Activated CD4-positive, alpha-beta T cell treated with anti-CD3 and anti-CD28 coated beads, Interleukin-2, amount 10 ng/mL, durations not matched to agents 7 days and 5 days (primary cell): ENCODE results near the gene SSRP1. TPM values are rescaled to one million over a fixed set of nuclear protein-coding genes. Genes with fewer than 3 reads are reported as not detected.
"Not testable (repeated sequence)": the region's sequence is repeated elsewhere in the genome, so short reads cannot be mapped to it uniquely, and the experiment has no call there.

Experiments used
- CTCF ChIA-PET: fragments of 350-600 bp; sonication (Branson Sonifier 250); formaldehyde crosslinking; loops from one replicate; lab custom pipeline; 2021; ENCODE audit warnings: antibody characterized with exemption; lab: Charles Lee
- POLR2A ChIA-PET: fragments of 350-600 bp; sonication (Branson Sonifier 250); formaldehyde crosslinking; loops from one replicate; lab custom pipeline; 2021; ENCODE audit warnings: antibody characterized with exemption; lab: Charles Lee
- DNase-seq: peaks from one replicate; pipeline ENCODE4 v3.0.0-alpha.2; 2020
- H3K27ac Mint-ChIP-seq: one replicate; pipeline ENCODE4 v1.8.0; 2021; ENCODE audit warnings: mild to moderate bottlenecking, moderate library complexity, mixed read lengths
- H3K27me3 Mint-ChIP-seq: one replicate; pipeline ENCODE4 v1.8.0; 2021; ENCODE audit warnings: mixed read lengths
- H3K36me3 Mint-ChIP-seq: one replicate; pipeline ENCODE4 v1.8.0; 2021; ENCODE audit warnings: low read depth, mixed read lengths
- H3K4me1 Mint-ChIP-seq: one replicate; pipeline ENCODE4 v1.8.0; 2021; ENCODE audit warnings: mixed read lengths
- H3K4me3 Mint-ChIP-seq: one replicate; pipeline ENCODE4 v1.8.0; 2021; ENCODE audit warnings: mild to moderate bottlenecking, moderate library complexity, mixed read lengths
- H3K9me3 Mint-ChIP-seq: one replicate; pipeline ENCODE4 v1.8.0; 2021; ENCODE audit warnings: mixed read lengths
- total RNA-seq, 2 experiments: library from RNA; stranded (reverse); gene quantifications; one replicate each; pipeline ENCODE4 v1.2.3, GENCODE V29; 2021

SSRP1 gene
- total RNA-seq, 2 experiments from 2014 or later, result 165 to 175 TPM

DNA sequence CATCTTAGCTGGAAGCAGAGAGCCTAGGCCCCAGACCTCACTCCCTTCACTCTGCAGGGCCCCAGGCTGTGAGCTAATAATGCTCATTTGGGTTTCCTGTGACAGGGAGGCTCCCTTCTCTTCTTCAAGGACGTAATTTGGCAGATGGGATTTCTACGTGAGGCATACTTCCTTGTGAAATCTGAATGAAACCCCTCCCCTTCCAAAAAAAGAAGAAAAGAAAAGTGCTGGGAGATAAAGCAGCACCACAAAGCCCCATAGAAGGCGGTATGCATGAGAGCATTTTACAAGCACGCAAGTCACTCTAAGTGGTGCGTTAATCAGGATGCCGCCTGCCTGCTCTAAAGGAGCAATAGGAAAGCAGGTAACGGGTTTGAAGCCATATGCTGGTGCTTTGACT is 8.1 kb upstream of the SSRP1 start:
- H3K4me1 Mint-ChIP-seq, result no peaks in the 10 kb centered on the region
- H3K9me3 Mint-ChIP-seq, result no peaks in the 10 kb centered on the region
- H3K27ac Mint-ChIP-seq, result no peak overlapping the region
- DNase-seq, result no peak
- no peaks in the 10 kb centered on the region for H3K36me3 Mint-ChIP-seq
- ChIA-PET POLR2A (no interaction called here), CTCF (interaction anchor here (1.0 to 1.6 kb wide), 3 partner anchors 16 to 301 kb away, joined by 3 to 4 read pairs (median 3); no protein-coding TSS in a partner anchor)
- H3K27me3 Mint-ChIP-seq, result peaks cover 8% of the 10 kb centered on the region
- no peak overlapping the region for H3K4me3 Mint-ChIP-seq

DNA sequence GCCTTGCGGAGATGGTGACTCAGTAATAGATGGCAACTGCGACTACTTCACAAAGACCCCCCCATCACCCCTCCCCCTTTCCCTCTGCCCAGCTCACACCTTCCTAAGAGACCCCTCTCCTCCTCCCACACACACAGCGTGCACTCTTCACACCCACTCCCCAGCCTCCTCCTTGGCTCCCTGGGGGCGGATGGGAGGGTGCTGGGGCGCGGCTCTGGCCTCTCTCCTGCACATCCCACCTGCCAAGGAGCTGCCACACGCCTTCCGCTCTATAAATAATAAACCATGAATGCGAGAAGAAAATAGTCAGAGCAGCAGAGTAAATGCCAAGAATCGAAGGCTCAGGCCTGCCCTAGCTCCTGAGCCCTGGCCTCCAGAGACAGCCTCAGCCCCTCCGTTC is 7.0 kb upstream of the SSRP1 start:
- H3K36me3 Mint-ChIP-seq, result no peaks in the 10 kb centered on the region
- CTCF ChIA-PET, result interaction anchor here (0.5 to 1.6 kb wide), 2 partner anchors 15 to 310 kb away, joined by 3 to 4 read pairs; no protein-coding TSS in a partner anchor
- POLR2A ChIA-PET, result interaction anchor here (0.6 kb wide), 1 partner anchor 46 kb away, joined by 3 read pairs; no protein-coding TSS in a partner anchor

DNA sequence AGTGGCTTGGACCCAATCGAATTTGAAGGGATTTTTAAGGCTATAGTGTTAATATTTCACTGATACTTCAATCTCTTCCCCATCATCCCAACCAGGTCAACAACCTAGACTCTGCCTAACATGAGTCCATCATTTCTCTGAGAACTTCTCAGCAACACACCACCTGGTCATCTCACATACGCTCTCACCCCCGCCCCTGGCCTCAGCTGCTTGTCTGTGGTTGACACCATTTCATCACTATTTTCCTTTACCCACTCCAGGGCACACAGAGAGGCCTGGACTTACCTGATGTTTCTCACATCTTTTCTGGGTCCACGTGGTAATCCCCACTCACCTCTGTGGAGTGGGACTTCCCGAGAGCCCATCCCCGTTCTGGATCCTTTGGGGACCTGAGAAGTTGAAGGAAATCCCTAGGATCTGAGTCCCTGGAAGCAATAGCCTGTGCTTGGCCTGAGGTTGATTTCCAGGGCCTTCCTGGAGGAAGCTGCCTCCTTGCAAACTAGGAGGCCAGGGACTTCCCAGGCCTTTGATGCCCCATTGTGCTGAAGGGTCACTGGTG is 5.6 kb upstream of the SSRP1 start:
- H3K27ac Mint-ChIP-seq, result no peak overlapping the region
- no peaks in the 10 kb centered on the region for H3K36me3 Mint-ChIP-seq
- no peak for DNase-seq
- H3K27me3 Mint-ChIP-seq, result peaks cover 8% of the 10 kb centered on the region
- ChIA-PET CTCF (interaction anchor here (0.6 kb wide), 1 partner anchor 122 kb away, joined by 6 read pairs; no protein-coding TSS in a partner anchor), POLR2A (no interaction called here)
- peaks cover 4% of the 10 kb centered on the region for H3K4me1 Mint-ChIP-seq
- no peak overlapping the region for H3K4me3 Mint-ChIP-seq
- H3K9me3 Mint-ChIP-seq, result no peaks in the 10 kb centered on the region

More for the DNA sequence above, 7.0 kb upstream of the SSRP1 start:
- Mint-ChIP-seq H3K9me3 (no peaks in the 10 kb centered on the region), H3K4me1 (no peaks in the 10 kb centered on the region), H3K27ac (no peak overlapping the region), H3K27me3 (peaks cover 8% of the 10 kb centered on the region), H3K4me3 (no peak overlapping the region)
- DNase-seq, result no peak

DNA sequence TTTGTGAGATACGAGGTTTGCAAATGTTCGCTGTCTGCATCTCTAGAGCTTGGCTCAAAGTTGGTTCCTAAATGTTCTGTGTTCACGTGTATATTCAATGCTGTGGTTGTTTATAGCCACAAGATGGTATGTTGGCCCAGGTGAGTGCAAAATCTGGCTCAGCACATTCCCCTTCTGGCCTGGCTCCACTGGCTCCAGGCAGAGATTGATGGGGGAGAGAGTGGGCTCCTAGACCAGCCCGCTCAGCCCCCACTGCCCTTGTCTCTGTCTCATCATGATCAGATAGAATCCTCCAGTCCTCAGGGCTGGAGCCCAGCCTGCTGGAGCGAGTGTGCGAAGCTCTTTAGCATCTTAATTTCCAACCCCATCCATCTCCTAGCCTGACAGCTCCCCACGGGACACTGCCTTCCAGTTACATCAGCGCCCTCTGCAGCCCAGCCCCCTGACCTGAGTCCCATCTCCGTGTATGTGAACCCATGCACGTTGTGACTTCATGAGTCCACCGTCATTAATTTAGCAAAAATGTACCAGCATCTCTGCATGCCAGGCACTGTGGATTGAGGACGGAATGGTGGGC is 4.4 kb upstream of the SSRP1 start:
- Mint-ChIP-seq H3K4me1 (peaks cover 11% of the 10 kb centered on the region), H3K27me3 (peaks cover 8% of the 10 kb centered on the region), H3K27ac (no peak overlapping the region), H3K4me3 (no peak overlapping the region), H3K36me3 (no peaks in the 10 kb centered on the region), H3K9me3 (no peaks in the 10 kb centered on the region)
- ChIA-PET CTCF (interaction anchor here (1.0 kb wide), 1 partner anchor 15 kb away, joined by 3 read pairs; the partner anchor contains the start of gene TNKS1BP1), POLR2A (no interaction called here)
- no peak for DNase-seq

DNA sequence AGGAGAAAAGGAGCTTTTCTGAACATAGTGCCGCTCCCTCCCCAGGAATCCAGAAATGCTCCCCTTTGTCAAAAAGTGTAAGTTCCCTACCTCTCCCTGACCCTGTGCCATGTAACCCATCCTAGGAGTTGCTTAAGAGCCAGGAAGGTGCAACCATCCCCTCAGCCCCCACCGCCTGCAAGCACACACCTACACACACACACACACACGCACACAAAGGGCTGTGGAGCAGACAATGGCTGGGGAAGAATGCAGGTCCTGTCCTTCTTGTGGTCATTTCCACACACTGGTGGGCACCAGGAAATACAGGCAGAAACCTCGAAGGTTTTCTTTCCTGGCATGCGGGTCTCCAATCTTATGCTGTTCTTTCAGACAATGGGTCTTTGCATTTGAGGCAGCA is 3.6 kb upstream of the SSRP1 start:
- DNase-seq, result no peak
- Mint-ChIP-seq H3K4me3 (no peak overlapping the region), H3K27me3 (peaks cover 8% of the 10 kb centered on the region), H3K27ac (no peak overlapping the region), H3K4me1 (peaks cover 18% of the 10 kb centered on the region), H3K36me3 (peaks cover 2% of the 10 kb centered on the region), H3K9me3 (no peaks in the 10 kb centered on the region)
- ChIA-PET CTCF (interaction anchor here (1.0 kb wide), 1 partner anchor 14 kb away, joined by 3 read pairs; the partner anchor contains the start of gene TNKS1BP1), POLR2A (no interaction called here)

DNA sequence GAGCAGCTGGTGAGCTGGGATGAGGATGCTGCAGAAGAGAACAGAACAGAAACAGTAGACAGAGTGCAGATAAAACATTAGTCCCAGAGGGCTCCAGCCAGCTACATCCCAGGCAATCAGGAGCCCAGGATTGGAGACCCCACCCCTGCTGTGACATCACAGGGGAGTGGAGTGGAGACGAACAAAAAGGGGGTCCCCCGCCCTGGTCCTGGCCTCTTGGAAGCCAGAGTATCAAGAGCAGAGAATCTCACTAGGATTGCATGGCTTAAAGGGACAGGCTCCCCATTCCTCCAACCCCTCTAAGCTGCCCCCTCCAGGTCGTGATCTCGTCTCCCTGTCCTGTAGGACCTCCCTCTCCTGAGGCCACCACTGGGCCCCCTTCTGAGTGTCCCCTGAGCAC is 2.5 kb upstream of the SSRP1 start, which contains the start of gene P2RX3:
Gene P2RX3 (plus strand): TSS at position 211 of the 400 bp plus-strand sequence. CDS start 199 bp downstream, outside the sequence.
- peaks cover 30% of the 10 kb centered on the region for H3K4me1 Mint-ChIP-seq
- peaks cover 14% of the 10 kb centered on the region for H3K36me3 Mint-ChIP-seq
- CTCF ChIA-PET, result interaction anchor here (0.5 to 1.2 kb wide), 4 partner anchors 9 to 462 kb away, joined by 3 to 4 read pairs (median 3); no protein-coding TSS in a partner anchor
- no peaks in the 10 kb centered on the region for H3K9me3 Mint-ChIP-seq
- H3K4me3 Mint-ChIP-seq, result no peak within 1 kb of the TSS
- H3K27me3 Mint-ChIP-seq, result peaks cover 8% of the 10 kb centered on the region
- no peak for DNase-seq
- POLR2A ChIA-PET, result no interaction called here
- H3K27ac Mint-ChIP-seq, result no peak within 1 kb of the TSS

DNA sequence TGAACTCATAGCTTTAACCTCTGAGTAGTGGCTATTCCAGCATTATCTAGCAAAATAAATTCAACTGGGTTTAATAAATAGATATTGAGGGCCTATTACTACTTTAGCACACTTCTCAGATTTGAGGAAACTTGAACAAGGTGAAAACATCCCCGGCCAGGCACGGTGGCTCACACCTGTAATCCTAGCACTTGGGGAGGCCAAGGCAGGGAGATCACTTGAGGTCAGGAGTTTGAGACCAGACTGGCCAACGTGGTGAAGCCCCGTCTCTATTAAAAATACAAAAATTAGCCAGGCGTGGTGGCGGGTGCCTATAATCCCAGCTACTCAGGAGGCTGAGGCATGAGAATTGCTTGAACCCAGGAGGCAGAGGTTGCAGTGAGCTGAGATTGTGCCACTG is 1.2 kb upstream of the SSRP1 start:
- Mint-ChIP-seq H3K36me3 (peaks cover 25% of the 10 kb centered on the region), H3K27ac (peak overlapping the region; percentile 98), H3K4me3 (peak overlapping the region; percentile 89), H3K4me1 (peaks cover 40% of the 10 kb centered on the region)
- not testable (repeated sequence) for H3K27me3 Mint-ChIP-seq, DNase-seq, H3K9me3 Mint-ChIP-seq
- POLR2A ChIA-PET, result interaction anchor here (1.0 kb wide), 1 partner anchor 11 kb away, joined by 11 read pairs; no protein-coding TSS in a partner anchor
- CTCF ChIA-PET, result interaction anchor here (0.7 to 1.9 kb wide), 3 partner anchors 9 to 129 kb away, joined by 3 to 7 read pairs (median 4); no protein-coding TSS in a partner anchor

DNA sequence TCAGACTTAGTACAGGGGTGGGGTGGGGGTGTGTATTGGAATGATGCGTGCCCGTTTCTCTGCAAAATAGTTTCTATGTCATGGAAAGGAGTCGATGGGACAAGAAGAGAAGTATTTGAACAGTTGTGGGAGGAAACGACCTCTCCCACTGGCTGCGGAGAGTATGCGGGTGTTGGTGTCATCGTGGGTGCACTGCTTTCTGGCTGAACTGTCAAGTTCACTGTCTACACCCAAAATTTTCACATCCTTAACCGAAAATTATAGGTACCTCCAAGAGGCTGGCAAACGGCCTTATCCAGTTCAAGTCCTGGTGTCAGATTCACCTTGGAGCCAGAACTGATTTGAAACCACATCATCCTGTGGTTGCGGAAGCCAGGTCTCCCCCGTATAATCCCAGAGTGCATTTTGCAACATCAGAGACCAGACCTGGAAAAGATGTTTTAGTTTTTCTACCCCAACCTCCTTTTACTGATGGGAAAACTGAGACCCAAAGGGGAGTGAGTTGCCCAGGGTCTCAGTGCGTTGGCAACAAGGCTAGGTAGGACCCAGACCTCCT is 497 bp upstream of the SSRP1 start:
- Mint-ChIP-seq H3K36me3 (peaks cover 32% of the 10 kb centered on the region), H3K9me3 (no peaks in the 10 kb centered on the region), H3K27ac (peak overlapping the region; percentile 98), H3K4me3 (peak overlapping the region; percentile 89), H3K27me3 (peaks cover 5% of the 10 kb centered on the region), H3K4me1 (peaks cover 42% of the 10 kb centered on the region)
- peak; percentile 34 for DNase-seq
- POLR2A ChIA-PET, result interaction anchor here (1.0 kb wide), 1 partner anchor 11 kb away, joined by 11 read pairs; no protein-coding TSS in a partner anchor
- CTCF ChIA-PET, result interaction anchor here (0.7 to 1.9 kb wide), 5 partner anchors 10 to 157 kb away, joined by 3 to 8 read pairs (median 6); no protein-coding TSS in a partner anchor

DNA sequence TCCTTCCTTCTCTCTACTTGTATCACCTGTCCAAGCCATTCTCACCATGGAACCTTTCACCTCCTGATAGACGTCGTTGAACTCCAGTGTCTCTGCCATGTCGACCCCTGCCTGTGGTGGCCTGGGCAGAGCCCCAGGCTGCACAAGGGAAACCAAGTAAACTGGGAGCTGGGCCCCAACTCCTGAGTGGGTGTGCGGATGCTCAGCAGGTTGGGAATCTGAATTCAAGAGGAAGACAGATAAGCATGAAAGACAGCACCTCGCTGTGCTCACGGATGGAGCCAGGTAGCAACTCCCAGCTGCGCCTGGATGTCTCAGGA is 709 bp downstream of the SSRP1 start:
- H3K4me1 Mint-ChIP-seq, result peaks cover 50% of the 10 kb centered on the region
- peak overlapping the region; percentile 98 for H3K27ac Mint-ChIP-seq
- H3K9me3 Mint-ChIP-seq, result no peaks in the 10 kb centered on the region
- H3K27me3 Mint-ChIP-seq, result peaks cover 5% of the 10 kb centered on the region
- ChIA-PET POLR2A (no interaction called here), CTCF (interaction anchor here (1.2 to 1.9 kb wide), 5 partner anchors 9 to 158 kb away, joined by 3 to 8 read pairs (median 6); partner anchors contain the start of gene TNKS1BP1)
- DNase-seq, result no peak
- peak overlapping the region; percentile 89 for H3K4me3 Mint-ChIP-seq
- peaks cover 44% of the 10 kb centered on the region for H3K36me3 Mint-ChIP-seq

DNA sequence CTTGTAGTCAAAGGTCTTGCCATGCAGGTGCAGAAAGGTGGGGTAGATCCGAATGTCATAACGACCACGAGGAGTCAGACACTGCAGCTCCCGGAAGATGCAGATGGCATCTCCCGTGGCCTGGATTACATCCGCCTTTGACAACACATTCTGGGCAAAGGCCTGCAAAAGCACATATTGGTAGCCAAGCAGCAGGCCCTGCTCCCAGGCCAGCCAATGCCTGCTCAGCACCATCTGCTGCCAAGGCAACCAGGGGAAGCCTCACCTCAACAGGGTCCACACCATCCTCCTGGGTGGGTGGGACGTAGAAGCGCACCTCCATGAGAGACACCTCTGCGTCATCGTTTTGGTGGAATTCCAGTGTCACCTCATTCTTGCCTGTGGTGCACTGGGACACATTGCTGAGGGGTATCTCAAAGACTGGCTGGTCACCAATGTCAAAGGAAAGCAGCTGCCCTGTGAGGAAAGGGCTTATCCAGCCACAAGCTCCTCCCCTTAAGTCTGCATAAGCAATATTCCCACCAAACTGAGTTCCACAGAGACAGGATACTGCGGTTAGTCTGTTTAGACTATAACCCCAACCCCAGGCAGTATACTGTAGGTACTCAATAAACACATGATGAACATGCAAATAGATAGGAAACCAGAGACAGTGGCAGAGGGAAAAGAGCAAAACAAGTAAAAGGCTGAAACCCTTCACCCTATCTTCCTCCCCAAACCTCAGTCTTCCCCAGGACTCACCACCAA is 2.8 kb downstream of the SSRP1 start:
- CTCF ChIA-PET, result interaction anchor here (0.9 kb wide), 1 partner anchor 15 kb away, joined by 3 read pairs; no protein-coding TSS in a partner anchor

DNA sequence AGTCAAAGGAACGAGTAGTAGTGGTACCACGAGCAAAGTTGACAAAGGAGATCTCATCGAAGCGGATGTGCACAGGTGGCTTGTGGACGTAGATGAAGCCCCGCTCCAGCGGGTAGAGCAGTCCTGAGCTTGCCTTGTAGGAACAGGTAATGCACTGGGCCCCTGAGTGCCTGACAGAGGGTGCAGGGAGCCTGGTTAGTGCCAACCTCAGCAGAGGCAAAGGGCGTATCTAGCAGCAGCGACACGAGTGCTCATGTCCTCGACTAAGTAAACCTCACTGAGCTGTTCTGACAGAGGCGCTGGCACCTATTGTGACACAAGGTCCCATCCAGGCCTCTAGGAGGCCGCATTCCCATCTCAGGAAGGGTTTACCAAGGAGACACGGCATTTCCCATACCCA is 4.0 kb downstream of the SSRP1 start:
- no peaks in the 10 kb centered on the region for H3K27me3 Mint-ChIP-seq
- H3K4me1 Mint-ChIP-seq, result peaks cover 67% of the 10 kb centered on the region
- H3K36me3 Mint-ChIP-seq, result peaks cover 74% of the 10 kb centered on the region
- H3K27ac Mint-ChIP-seq, result no peak overlapping the region
- no peak for DNase-seq
- ChIA-PET CTCF (no interaction called here), POLR2A (no interaction called here)
- no peak overlapping the region for H3K4me3 Mint-ChIP-seq
- H3K9me3 Mint-ChIP-seq, result no peaks in the 10 kb centered on the region

More for the DNA sequence above, 2.8 kb downstream of the SSRP1 start:
- Mint-ChIP-seq H3K36me3 (peaks cover 63% of the 10 kb centered on the region), H3K27ac (no peak overlapping the region), H3K4me1 (peaks cover 56% of the 10 kb centered on the region), H3K9me3 (no peaks in the 10 kb centered on the region), H3K27me3 (no peaks in the 10 kb centered on the region), H3K4me3 (no peak overlapping the region)
- no peak for DNase-seq
- POLR2A ChIA-PET, result no interaction called here

DNA sequence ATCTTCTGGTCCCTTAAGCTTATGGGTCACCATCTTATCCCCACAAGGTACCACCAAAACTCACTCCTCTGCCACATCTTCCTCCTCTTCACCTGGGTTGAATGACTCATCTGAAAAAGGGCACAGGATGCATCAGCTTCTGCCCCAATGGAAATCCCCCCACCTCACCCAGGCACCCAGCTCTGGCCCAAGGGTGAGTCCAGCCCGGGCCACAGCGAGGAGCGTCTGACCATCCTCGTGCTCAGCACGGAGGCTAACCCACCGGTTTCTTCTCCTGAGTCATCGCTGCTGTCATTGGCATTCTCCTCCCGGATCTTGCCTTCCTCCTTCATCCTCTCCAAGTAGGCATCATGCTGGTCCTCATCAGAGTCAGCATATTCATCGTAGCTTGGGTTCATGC is 5.7 kb downstream of the SSRP1 start:
- DNase-seq, result no peak
- Mint-ChIP-seq H3K4me1 (peaks cover 73% of the 10 kb centered on the region), H3K9me3 (no peaks in the 10 kb centered on the region), H3K4me3 (no peak overlapping the region), H3K36me3 (peaks cover 86% of the 10 kb centered on the region), H3K27ac (no peak overlapping the region), H3K27me3 (no peaks in the 10 kb centered on the region)
- CTCF ChIA-PET, result no interaction called here
- POLR2A ChIA-PET, result no interaction called here
